Adrenal gland (tissue), 19 donors: Measurements from ENCODE around the gene PPBP. TPM values are rescaled to one million over a fixed set of nuclear protein-coding genes. Genes with fewer than 3 reads are reported as not detected.
A peak's percentile ranks its signal among the peaks of the same experiment; 100 is the strongest.

Experiments
- DNase-seq, 7 donors: peaks; one replicate each; pipeline ENCODE4 v3.0.0-alpha.2; 2019 to 2020
- H3K27ac ChIP-seq, 5 donors: fragments of 200-600 bp; sonication (generic) in 4 of 5; 1 replicate in 3 of 5; 2 replicates in 2 of 5; pipeline versions ENCODE4 v1.5.1 to v1.8.0; 2016 to 2020; ENCODE audit warnings: mild to moderate bottlenecking in 1 of 5
- H3K27me3 ChIP-seq: fragments of 200-600 bp; 2 replicates; pipeline ENCODE4 v1.8.0; 2021
- H3K36me3 ChIP-seq, 2 donors: fragments of 200-600 bp; replicated peaks in 1 of 2; 1 replicate in 1 of 2; 2 replicates in 1 of 2; pipeline versions ENCODE4 v1.5.1 to v1.8.0; 2018 to 2022
- H3K4me1 ChIP-seq, 2 donors: fragments of 200-600 bp; replicated peaks in 1 of 2; 1 replicate in 1 of 2; 2 replicates in 1 of 2; pipeline versions ENCODE4 v1.5.1 to v1.8.0; 2018 to 2021
- H3K4me3 ChIP-seq, 4 donors: fragments of 200-600 bp; sonication (generic) in 3 of 4; one replicate each; pipeline ENCODE4 v1.5.1; 2016 to 2018
- H3K9me3 ChIP-seq, 3 donors: fragments of 200-600 bp; sonication (generic) in 1 of 3; replicated peaks in 1 of 3; 1 replicate in 2 of 3; 2 replicates in 1 of 3; pipeline versions ENCODE4 v1.5.1 to v1.8.0; 2016 to 2021
- POLR2A ChIP-seq, 2 donors: fragments of 450-650 bp; IDR thresholded peaks; one replicate each; pipeline ENCODE4 v1.6.1; 2017; ENCODE audit warnings: antibody characterized with exemption in 2 of 2, mild to moderate bottlenecking in 2 of 2, moderate library complexity in 1 of 2
- WGBS, 4 donors: extraction: QIAGEN DNeasy Blood & Tissue Kit in 2 of 4; methylation state at CpG; one replicate each; pipeline versions ENCODE4 v1.1.5 to v1.1.7; 2013 to 2017; 5-methylcytosine and 5-hydroxymethylcytosine counted together
- intact Hi-C, 2 donors: fragments of 100-400 bp; cut with DNase I; formaldehyde crosslinking; loops; one replicate each; pipeline versions ENCODE4 v1.14.1 to v1.15.0; 2022 to 2023
- long read RNA-seq, 10 donors: library from polyadenylated mRNA in 3 of 10; unstranded in 2 of 10; stranded (forward) in 1 of 10; transcript quantifications; one replicate each; pipeline ENCODE4 v2.0.0 and lab custom pipeline, GENCODE V29; 2021 to 2026
- polyA plus RNA-seq, 3 donors: library from polyadenylated mRNA; stranded (reverse); fragments of 200-250 nt in 2 of 3; fragments of 350-450 nt in 1 of 3; fragmentation: Illumina TruSeq in 1 of 3; extraction: RNeasy Lipid Tissue Mini Kit (QIAGEN cat#74804) in 1 of 3; gene quantifications; one replicate each; pipeline ENCODE4 v1.2.3, GENCODE V29; 2013 to 2014
- total RNA-seq, 9 donors: library from RNA; depleted of rRNA in 4 of 9; stranded (reverse); fragments of >200 nt in 4 of 9; fragments of 120-200 nt in 1 of 9; fragmentation: NEBNext Ultra II Directional in 1 of 9; extraction: Animal tissue kit (Norgen Biotek cat#: 25700) in 1 of 9; gene quantifications; one replicate each; pipeline versions ENCODE4 v1.1.0 to v1.2.4, GENCODE V29; 2013 to 2023
- TF ChIP-seq, protein P1 (sequence below), 6 experiments: fragments of 450-650 bp in 4 of 6; fragments of 200-600 bp in 2 of 6; sonication (generic) in 1 of 6; IDR thresholded peaks; 1 replicate in 5 of 6; 2 replicates in 1 of 6; pipeline versions ENCODE4 v1.5.1 to v1.8.0; 2016 to 2021; ENCODE audit warnings: antibody characterized with exemption in 6 of 6, mild to moderate bottlenecking in 2 of 6, moderate library complexity in 1 of 6
- donor health status: healthy with polysubstance abuse.
- donor health status: Bipolar disorder and iron deficiency.
- donor health status: DM: yes; HTN: yes; CAD: no.
- donor health status: DM: no; HTN: no; CAD: no.
- donor health status: DM: no; HTN: no; CAD: no.
- donor health status: DM: yes; HTN: yes; CAD: no.

The PPBP gene, protein sequence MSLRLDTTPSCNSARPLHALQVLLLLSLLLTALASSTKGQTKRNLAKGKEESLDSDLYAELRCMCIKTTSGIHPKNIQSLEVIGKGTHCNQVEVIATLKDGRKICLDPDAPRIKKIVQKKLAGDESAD
- total RNA-seq (10 to 100 TPM in 2 of 9 donors, 1 to 10 TPM in 2, under 1 TPM in 2, not detected in 3; 0.81 to 22.4 (median 2.4) TPM), polyA plus RNA-seq (under 1 TPM in 1 of 3 donors, not detected in 2; 0.27 TPM)
- long read RNA-seq, donor 1, partial matches to known transcripts: 0 of 4 reads
- long read RNA-seq, donor 1, other reads (novel, unspliced or antisense): 0 of 4 reads
- long read RNA-seq, donor 2, transcript PPBP-201 (3 exons, 715 nt): major isoform, 19 of 19 reads
- long read RNA-seq, donor 2, partial matches to known transcripts: 0 of 19 reads
- long read RNA-seq, donor 2, other reads (novel, unspliced or antisense): 0 of 19 reads
- long read RNA-seq, donor 3, partial matches to known transcripts: 0 of 4 reads
- long read RNA-seq, donor 3, other reads (novel, unspliced or antisense): 0 of 4 reads
- long read RNA-seq, donor 4: 0 reads
- long read RNA-seq, donor 5, partial matches to known transcripts: 0 of 1 reads
- long read RNA-seq, donor 5, other reads (novel, unspliced or antisense): 1 of 1 reads
- long read RNA-seq, donor 6: 0 reads
- long read RNA-seq, donor 7, partial matches to known transcripts: 0 of 4 reads
- long read RNA-seq, donor 7, other reads (novel, unspliced or antisense): 0 of 4 reads
- long read RNA-seq, donor 8, transcript PPBP-201 (3 exons, 715 nt): major isoform, 7 of 7 reads
- long read RNA-seq, donor 8, partial matches to known transcripts: 0 of 7 reads
- long read RNA-seq, donor 8, other reads (novel, unspliced or antisense): 0 of 7 reads
- long read RNA-seq, donor 9, transcript PPBP-201 (3 exons, 715 nt): major isoform, 13 of 13 reads
- long read RNA-seq, donor 9, partial matches to known transcripts: 0 of 13 reads
- long read RNA-seq, donor 9, other reads (novel, unspliced or antisense): 0 of 13 reads
- long read RNA-seq, donor 10, partial matches to known transcripts: 0 of 2 reads
- long read RNA-seq, donor 10, other reads (novel, unspliced or antisense): 0 of 2 reads

- Histone ChIP-seq H3K27me3 (no peaks in the 10 kb centered on the region), H3K36me3 (no peaks in the 10 kb centered on the region), H3K4me1 (no peaks in the 10 kb centered on the region), H3K9me3 (no peaks in the 10 kb centered on the region), H3K27ac (no peak within 1 kb of the TSS), H3K4me3 (no peak within 1 kb of the TSS)
- TF ChIP-seq POLR2A (IDR thresholded peaks at IDR 0.05): no peak
- TF ChIP-seq, protein P1, sequence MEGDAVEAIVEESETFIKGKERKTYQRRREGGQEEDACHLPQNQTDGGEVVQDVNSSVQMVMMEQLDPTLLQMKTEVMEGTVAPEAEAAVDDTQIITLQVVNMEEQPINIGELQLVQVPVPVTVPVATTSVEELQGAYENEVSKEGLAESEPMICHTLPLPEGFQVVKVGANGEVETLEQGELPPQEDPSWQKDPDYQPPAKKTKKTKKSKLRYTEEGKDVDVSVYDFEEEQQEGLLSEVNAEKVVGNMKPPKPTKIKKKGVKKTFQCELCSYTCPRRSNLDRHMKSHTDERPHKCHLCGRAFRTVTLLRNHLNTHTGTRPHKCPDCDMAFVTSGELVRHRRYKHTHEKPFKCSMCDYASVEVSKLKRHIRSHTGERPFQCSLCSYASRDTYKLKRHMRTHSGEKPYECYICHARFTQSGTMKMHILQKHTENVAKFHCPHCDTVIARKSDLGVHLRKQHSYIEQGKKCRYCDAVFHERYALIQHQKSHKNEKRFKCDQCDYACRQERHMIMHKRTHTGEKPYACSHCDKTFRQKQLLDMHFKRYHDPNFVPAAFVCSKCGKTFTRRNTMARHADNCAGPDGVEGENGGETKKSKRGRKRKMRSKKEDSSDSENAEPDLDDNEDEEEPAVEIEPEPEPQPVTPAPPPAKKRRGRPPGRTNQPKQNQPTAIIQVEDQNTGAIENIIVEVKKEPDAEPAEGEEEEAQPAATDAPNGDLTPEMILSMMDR (IDR thresholded peaks at IDR 0.05): no peak
- no peak for DNase-seq
- WGBS, 4 donors: 54 to 74% (median 71%) methylated on average over 2 of the region's 2 CpGs
- intact Hi-C loops: no loop called here
Observed at GRCh38 chr4:73988061-73988460, at the start of gene PPBP. PPBP (minus strand) TSS chr4:73988190; CDS start chr4:73988103, 87 bp downstream.

- no peaks in the 10 kb centered on the region for H3K27me3 ChIP-seq
- no peaks in the 10 kb centered on the region for H3K9me3 ChIP-seq
- H3K36me3 ChIP-seq: no peaks in the 10 kb centered on the region
- peak overlapping the region in 1 of 4 donors; percentile 67 for H3K4me3 ChIP-seq
- intact Hi-C loops: no loop called here
- DNase-seq: no peak
- H3K4me1 ChIP-seq: peaks cover 0 to 9% of the 10 kb centered on the region in 2 donors
- no peak overlapping the region for H3K27ac ChIP-seq
- TF ChIP-seq POLR2A (IDR thresholded peaks at IDR 0.05): no peak
- TF ChIP-seq, protein P1 (IDR thresholded peaks at IDR 0.05): no peak
- WGBS, 4 donors: 50 to 67% (median 58%) methylated on average over 4 of the region's 4 CpGs
Observed at GRCh38 chr4:74037076-74037955, 49.3 kb upstream of the PPBP start.

DNA sequence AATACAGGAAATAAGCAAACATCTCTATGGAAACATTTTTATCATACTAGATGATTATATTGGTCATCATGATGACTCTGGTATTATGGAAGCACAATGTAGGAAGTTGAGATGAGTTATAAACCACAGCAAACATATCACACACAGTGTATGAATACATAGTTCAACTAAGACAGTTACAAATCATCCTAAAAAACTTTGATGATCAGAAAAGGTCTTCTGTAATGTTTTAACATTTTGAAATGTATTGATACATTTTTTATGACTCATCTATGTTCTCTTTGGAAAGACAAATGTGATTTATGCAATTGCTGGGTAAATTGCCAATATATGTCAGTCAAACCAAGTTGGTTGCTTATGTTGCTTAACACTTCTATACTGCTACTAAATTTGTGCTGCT lies 45.7 kb upstream of the PPBP start:
- TF ChIP-seq POLR2A (IDR thresholded peaks at IDR 0.05): no peak
- TF ChIP-seq, protein P1 (IDR thresholded peaks at IDR 0.05): no peak
- Histone ChIP-seq H3K9me3 (no peaks in the 10 kb centered on the region), H3K4me1 (peaks cover 0 to 9% of the 10 kb centered on the region in 2 donors), H3K27ac (no peak overlapping the region), H3K27me3 (peaks cover 3% of the 10 kb centered on the region), H3K4me3 (no peak overlapping the region), H3K36me3 (no peaks in the 10 kb centered on the region)
- no peak for DNase-seq
- intact Hi-C loops: no loop called here
